ENCODE results near the gene TRIM33.

The TRIM33 gene

DNA sequence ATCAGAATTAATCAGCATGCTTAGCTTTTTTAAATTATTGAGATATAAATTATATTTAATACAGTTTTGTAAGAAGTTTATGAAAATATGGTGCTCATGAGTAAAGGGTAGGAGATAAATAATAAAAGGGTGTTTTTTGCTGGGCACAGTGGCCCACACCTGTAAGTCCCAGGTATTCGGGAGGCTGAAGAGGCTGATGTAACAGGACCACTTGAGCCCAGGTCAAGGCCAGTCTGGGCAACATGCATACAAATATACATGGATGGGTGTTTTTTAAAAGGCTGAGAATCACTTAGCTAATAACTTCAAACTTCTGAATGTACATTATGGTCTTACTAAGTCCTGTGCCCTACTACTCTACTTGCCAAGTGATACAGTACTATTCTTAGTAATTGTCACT is 73.2 kb downstream of the TRIM33 start:
- no peak overlapping the region for H2AFZ ChIP-seq
- TF ChIP-seq, protein P1, sequence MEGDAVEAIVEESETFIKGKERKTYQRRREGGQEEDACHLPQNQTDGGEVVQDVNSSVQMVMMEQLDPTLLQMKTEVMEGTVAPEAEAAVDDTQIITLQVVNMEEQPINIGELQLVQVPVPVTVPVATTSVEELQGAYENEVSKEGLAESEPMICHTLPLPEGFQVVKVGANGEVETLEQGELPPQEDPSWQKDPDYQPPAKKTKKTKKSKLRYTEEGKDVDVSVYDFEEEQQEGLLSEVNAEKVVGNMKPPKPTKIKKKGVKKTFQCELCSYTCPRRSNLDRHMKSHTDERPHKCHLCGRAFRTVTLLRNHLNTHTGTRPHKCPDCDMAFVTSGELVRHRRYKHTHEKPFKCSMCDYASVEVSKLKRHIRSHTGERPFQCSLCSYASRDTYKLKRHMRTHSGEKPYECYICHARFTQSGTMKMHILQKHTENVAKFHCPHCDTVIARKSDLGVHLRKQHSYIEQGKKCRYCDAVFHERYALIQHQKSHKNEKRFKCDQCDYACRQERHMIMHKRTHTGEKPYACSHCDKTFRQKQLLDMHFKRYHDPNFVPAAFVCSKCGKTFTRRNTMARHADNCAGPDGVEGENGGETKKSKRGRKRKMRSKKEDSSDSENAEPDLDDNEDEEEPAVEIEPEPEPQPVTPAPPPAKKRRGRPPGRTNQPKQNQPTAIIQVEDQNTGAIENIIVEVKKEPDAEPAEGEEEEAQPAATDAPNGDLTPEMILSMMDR (IDR thresholded peaks at IDR 0.05): no peak
- no peaks in the 10 kb centered on the region for H3K4me1 ChIP-seq
- no peaks in the 10 kb centered on the region for H3K36me3 ChIP-seq (ENCODE audit: control insufficient read depth, insufficient read depth, low read length)
- no peak overlapping the region for H3K4me3 ChIP-seq (ENCODE audit: low read depth, low read length)
- no peaks in the 10 kb centered on the region for H3K79me2 ChIP-seq
- H3K9me3 ChIP-seq (ENCODE audit: control insufficient read depth, low read length): no peaks in the 10 kb centered on the region
- no peak overlapping the region for H3K27ac ChIP-seq
- no peak overlapping the region for H3K4me2 ChIP-seq (ENCODE audit: low read length)
- H3K27me3 ChIP-seq (ENCODE audit: control insufficient read depth, insufficient read depth, low read length): no peaks in the 10 kb centered on the region
- H3K9ac ChIP-seq: no peak overlapping the region

DNA sequence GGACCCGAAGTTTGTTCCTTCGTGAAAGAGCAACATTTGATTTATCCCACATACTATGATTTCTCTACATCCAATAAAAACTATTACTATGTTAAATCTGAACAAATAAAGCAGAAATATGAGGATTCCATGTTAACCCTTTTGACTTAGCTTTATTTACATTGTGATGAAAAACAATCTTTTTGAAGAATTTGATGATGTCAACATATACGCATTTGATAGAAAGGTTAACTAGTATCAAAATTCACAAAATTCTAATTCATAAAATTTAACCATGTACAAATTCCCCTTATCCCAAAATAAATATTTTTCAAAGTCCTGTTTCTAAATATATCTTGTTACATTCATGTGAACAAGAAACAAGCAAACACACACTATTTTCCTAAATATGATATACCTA is 74.2 kb downstream of the TRIM33 start:
- TF ChIP-seq, protein P1 (IDR thresholded peaks at IDR 0.05): no peak
- no peaks in the 10 kb centered on the region for H3K79me2 ChIP-seq
- no peak overlapping the region for H3K9ac ChIP-seq
- H3K4me1 ChIP-seq: no peaks in the 10 kb centered on the region
- no peaks in the 10 kb centered on the region for H3K36me3 ChIP-seq (ENCODE audit: control insufficient read depth, insufficient read depth, low read length)
- no peaks in the 10 kb centered on the region for H3K9me3 ChIP-seq (ENCODE audit: control insufficient read depth, low read length)
- H3K27me3 ChIP-seq (ENCODE audit: control insufficient read depth, insufficient read depth, low read length): no peaks in the 10 kb centered on the region
- no peak overlapping the region for H2AFZ ChIP-seq
- H3K27ac ChIP-seq: no peak overlapping the region
- no peak overlapping the region for H3K4me3 ChIP-seq (ENCODE audit: low read depth, low read length)
- no peak overlapping the region for H3K4me2 ChIP-seq (ENCODE audit: low read length)

DNA sequence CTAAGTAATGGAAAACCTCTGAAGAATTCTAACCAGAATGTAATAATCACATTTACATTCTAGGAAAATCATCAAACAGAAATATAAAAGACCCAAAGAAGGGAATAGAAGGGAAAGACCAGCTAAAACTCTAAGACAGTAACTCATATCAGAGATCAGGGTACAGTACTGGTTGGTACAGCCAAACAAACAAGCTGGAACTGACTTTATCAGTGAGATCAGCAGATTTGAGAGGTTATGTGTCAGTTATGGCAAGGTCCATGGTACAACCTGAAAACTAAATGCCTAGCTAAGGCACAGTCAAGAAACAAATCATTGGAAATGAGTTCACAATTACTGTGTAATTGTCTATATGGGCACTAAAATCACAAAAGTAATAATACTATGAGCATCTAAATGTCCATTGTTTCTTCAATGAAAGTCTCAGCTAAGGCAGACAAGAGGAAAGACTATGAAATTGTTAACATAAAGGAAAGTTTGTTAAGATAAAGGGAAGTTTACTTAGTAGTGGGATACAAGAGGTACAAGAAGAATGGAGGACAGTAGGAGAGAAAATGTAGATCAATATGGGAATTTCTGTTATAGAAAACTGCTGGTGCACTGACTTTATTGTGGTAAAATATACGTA is 75.8 kb downstream of the TRIM33 start:
- no peaks in the 10 kb centered on the region for H3K27me3 ChIP-seq (ENCODE audit: control insufficient read depth, insufficient read depth, low read length)
- no peak overlapping the region for H2AFZ ChIP-seq
- H3K36me3 ChIP-seq (ENCODE audit: control insufficient read depth, insufficient read depth, low read length): no peaks in the 10 kb centered on the region
- no peak overlapping the region for H3K4me3 ChIP-seq (ENCODE audit: low read depth, low read length)
- H3K79me2 ChIP-seq: no peaks in the 10 kb centered on the region
- no peak overlapping the region for H3K27ac ChIP-seq
- no peak overlapping the region for H3K4me2 ChIP-seq (ENCODE audit: low read length)
- no peaks in the 10 kb centered on the region for H3K4me1 ChIP-seq
- H3K9me3 ChIP-seq (ENCODE audit: control insufficient read depth, low read length): no peaks in the 10 kb centered on the region
- no peak overlapping the region for H3K9ac ChIP-seq
- TF ChIP-seq, protein P1 (IDR thresholded peaks at IDR 0.05): no peak

DNA sequence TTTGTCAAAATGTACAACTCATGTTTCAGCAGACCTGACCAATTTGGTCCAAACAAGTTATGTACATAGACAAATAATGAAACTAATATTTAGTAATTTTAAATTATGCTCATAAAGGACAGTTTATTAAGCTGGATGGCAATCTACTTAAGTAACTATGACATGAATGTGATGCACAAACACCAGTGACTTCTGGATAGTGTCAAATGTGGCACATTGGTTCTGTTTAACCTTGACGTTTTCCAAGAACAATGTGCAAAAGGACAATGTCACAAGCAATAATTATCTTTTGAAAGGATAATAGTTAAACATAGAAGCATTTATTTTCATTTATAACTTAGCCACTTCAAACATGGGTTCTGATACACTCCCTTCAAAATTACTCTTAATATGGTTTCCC is 80.0 kb downstream of the TRIM33 start:
- TF ChIP-seq, protein P1 (IDR thresholded peaks at IDR 0.05): no peak

DNA sequence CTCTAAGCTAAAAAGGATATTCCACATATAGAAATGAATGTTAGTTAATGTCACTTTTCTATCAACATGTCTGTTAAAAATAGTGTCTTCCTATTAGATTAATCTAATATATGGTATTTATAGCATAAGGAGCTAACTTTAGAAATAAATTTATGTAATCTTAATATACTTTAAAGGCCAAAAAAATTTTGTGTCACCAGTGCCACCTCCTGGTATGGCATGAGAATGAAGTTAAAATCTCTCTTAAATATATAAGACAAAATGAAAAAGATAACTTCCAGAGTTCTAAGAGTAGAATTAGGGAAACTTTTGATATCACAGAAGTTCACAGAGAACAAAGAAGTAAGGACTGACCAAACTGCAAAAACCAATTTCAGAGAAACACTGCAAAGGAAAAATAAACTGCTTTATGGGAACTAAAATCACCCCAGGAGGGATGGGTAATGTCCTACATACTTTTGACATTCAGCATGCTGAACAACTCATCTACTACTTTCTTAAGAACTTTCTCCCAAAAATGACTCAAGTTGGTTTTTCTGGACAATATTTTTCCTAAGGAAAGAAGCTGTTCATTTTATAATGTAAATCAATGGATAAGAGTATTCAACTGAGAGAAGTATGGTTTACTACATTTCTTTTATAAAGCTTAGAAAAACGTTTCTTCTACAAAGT is 82.8 kb downstream of the TRIM33 start:
- no peak overlapping the region for H3K27ac ChIP-seq
- H3K4me3 ChIP-seq (ENCODE audit: low read depth, low read length): no peak overlapping the region
- H3K9ac ChIP-seq: no peak overlapping the region
- no peaks in the 10 kb centered on the region for H3K27me3 ChIP-seq (ENCODE audit: control insufficient read depth, insufficient read depth, low read length)
- H3K36me3 ChIP-seq (ENCODE audit: control insufficient read depth, insufficient read depth, low read length): no peaks in the 10 kb centered on the region
- no peak overlapping the region for H3K4me2 ChIP-seq (ENCODE audit: low read length)
- H3K4me1 ChIP-seq: no peaks in the 10 kb centered on the region
- TF ChIP-seq, protein P1 (IDR thresholded peaks at IDR 0.05): peak; percentile 21
- H3K9me3 ChIP-seq (ENCODE audit: control insufficient read depth, low read length): no peaks in the 10 kb centered on the region
- no peak overlapping the region for H2AFZ ChIP-seq
- no peaks in the 10 kb centered on the region for H3K79me2 ChIP-seq

More for the DNA sequence above, 80.0 kb downstream of the TRIM33 start:
- H3K4me1 ChIP-seq: no peaks in the 10 kb centered on the region
- H3K27me3 ChIP-seq (ENCODE audit: control insufficient read depth, insufficient read depth, low read length): no peaks in the 10 kb centered on the region
- H2AFZ ChIP-seq: no peak overlapping the region
- H3K4me2 ChIP-seq (ENCODE audit: low read length): no peak overlapping the region
- H3K9me3 ChIP-seq (ENCODE audit: control insufficient read depth, low read length): no peaks in the 10 kb centered on the region
- no peak overlapping the region for H3K27ac ChIP-seq
- H3K4me3 ChIP-seq (ENCODE audit: low read depth, low read length): no peak overlapping the region
- no peaks in the 10 kb centered on the region for H3K36me3 ChIP-seq (ENCODE audit: control insufficient read depth, insufficient read depth, low read length)
- H3K79me2 ChIP-seq: no peaks in the 10 kb centered on the region
- no peak overlapping the region for H3K9ac ChIP-seq

All from parathyroid adenoma (tissue), 2 donors.